ENCODE data around the gene GNAQ. TPM values are rescaled to one million over a fixed set of nuclear protein-coding genes. Genes with fewer than 3 reads are reported as not detected.

The GNAQ gene
- total RNA-seq, 1 donor from 2014 or later, result 16.2 TPM

DNA sequence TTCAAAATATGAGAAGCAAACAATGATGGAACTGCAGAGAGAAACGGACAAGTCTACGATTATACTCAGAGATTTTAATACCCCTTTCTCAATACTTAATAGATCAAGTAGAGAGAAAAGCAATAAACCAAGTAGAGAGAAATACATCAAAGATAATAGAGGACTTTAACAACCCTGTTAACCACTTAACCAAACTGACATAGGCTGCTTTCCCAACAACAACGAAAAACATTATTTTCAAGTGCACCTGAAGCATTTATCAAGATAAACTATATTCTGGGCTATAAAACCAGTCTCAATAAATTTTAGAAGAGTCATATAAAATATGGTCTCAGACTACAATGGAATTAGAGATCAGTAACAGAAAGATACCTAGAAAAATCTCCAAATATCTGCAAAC lies 67.4 kb downstream of the GNAQ start:
- Histone ChIP-seq H3K27ac (ENCODE audit: low read depth, low read length) (no peak overlapping the region), H3K9ac (ENCODE audit: low read depth in 1 of 3, low read length in 3 of 3) (no peak overlapping the region), H3K9me3 (ENCODE audit: control insufficient read depth in 3 of 3, low read length in 3 of 3) (no peaks in the 10 kb centered on the region), H3K27me3 (ENCODE audit: control insufficient read depth in 3 of 3, insufficient read depth in 3 of 3, low read length in 3 of 3) (no peaks in the 10 kb centered on the region), H3K4me3 (ENCODE audit: low read length in 3 of 3) (no peak overlapping the region), H3K4me1 (ENCODE audit: control insufficient read depth in 3 of 3, insufficient read depth in 3 of 3, low read length in 3 of 3) (peaks cover 3 to 10% (median 5%) of the 10 kb centered on the region in 3 donors), H3K36me3 (ENCODE audit: control insufficient read depth in 3 of 3, insufficient read depth in 3 of 3, low read length in 3 of 3) (no peaks in the 10 kb centered on the region)

DNA sequence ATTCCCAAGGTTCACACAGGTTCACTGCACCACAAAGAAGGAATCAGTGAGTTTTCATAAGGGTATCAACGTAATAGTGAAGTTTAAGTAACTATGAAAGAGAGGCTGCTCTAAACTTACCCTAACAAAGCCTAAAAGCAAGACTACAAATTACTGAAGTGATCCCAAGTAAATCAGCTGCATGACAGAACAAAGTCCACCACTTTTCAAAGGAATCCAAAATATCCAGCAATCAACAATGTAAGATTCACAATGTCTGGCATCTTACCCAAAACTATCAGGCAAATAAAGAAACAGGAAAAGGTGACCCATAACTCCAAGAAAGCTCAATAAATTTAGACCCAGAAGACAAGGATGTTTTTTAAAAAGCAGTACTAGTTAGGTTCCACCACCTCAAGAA lies 70.1 kb downstream of the GNAQ start:
- Histone ChIP-seq H3K9ac (ENCODE audit: low read depth in 1 of 3, low read length in 3 of 3) (no peak overlapping the region), H3K9me3 (ENCODE audit: control insufficient read depth in 3 of 3, low read length in 3 of 3) (no peaks in the 10 kb centered on the region), H3K27me3 (ENCODE audit: control insufficient read depth in 3 of 3, insufficient read depth in 3 of 3, low read length in 3 of 3) (no peaks in the 10 kb centered on the region), H3K27ac (ENCODE audit: low read depth, low read length) (no peak overlapping the region), H3K4me1 (ENCODE audit: control insufficient read depth in 3 of 3, insufficient read depth in 3 of 3, low read length in 3 of 3) (peaks cover 3 to 10% (median 5%) of the 10 kb centered on the region in 3 donors), H3K36me3 (ENCODE audit: control insufficient read depth in 3 of 3, insufficient read depth in 3 of 3, low read length in 3 of 3) (no peaks in the 10 kb centered on the region), H3K4me3 (ENCODE audit: low read length in 3 of 3) (no peak overlapping the region)

DNA sequence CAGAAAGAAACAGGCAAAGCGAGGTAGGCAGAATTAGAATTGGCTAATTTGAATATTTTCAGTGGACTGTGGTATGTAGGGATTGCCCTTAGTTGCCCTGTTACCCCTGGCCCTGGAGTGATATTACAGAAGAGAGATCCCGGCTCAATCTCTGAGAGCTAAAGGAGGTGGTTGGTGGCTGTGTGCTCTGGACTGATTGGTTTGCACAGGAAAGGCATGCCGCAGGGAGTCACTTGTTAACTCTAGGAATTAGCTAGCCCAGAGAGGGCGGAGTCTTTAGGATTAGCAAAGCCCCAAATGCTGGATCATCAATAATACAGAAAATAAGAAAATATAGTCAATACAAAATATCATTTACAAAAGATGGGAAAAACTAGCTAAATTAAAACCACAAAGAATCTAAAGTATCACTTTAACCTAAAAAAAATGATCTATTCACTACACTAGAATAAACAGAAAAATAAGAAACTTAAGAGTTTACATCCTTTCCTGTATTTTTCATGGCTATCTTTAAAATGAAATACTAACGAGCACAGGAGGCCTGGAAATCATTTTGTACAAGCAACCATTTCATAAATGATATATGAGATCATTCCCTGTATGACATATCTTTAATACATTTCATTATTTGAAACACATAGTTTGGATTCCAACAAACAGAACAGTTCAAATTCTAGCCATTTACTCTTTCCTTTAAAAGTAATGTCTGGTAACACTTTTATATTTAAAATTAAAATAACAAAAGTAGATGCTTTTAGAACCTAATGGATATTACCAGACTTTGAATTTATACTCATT lies 71.1 kb downstream of the GNAQ start:
- Histone ChIP-seq H3K4me1 (ENCODE audit: control insufficient read depth in 3 of 3, insufficient read depth in 3 of 3, low read length in 3 of 3) (peaks cover 3 to 10% (median 5%) of the 10 kb centered on the region in 3 donors), H3K9ac (ENCODE audit: low read depth in 1 of 3, low read length in 3 of 3) (no peak overlapping the region), H3K36me3 (ENCODE audit: control insufficient read depth in 3 of 3, insufficient read depth in 3 of 3, low read length in 3 of 3) (no peaks in the 10 kb centered on the region), H3K27me3 (ENCODE audit: control insufficient read depth in 3 of 3, insufficient read depth in 3 of 3, low read length in 3 of 3) (no peaks in the 10 kb centered on the region), H3K9me3 (ENCODE audit: control insufficient read depth in 3 of 3, low read length in 3 of 3) (no peaks in the 10 kb centered on the region), H3K27ac (ENCODE audit: low read depth, low read length) (no peak overlapping the region), H3K4me3 (ENCODE audit: low read length in 3 of 3) (no peak overlapping the region)

DNA sequence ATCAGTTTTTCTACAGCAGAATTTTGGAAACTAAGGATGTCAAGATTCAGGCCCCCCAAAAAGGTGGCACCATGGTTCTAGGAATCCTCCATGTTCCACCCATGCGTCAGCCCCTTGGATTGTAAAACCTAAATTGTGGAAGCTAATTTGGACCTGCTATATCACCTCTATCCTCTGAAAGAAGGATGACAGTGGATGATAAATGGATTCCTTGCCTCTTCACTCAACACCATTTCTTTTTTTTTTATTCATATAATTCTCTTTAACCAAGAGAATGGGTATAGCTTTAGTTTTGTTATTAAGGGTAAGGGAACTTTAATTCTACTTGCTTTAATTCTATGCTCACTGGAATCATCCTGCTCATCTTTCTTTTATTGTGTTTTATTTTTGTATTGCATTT lies 71.8 kb downstream of the GNAQ start:
- Histone ChIP-seq H3K9me3 (ENCODE audit: control insufficient read depth in 3 of 3, low read length in 3 of 3) (no peaks in the 10 kb centered on the region), H3K4me1 (ENCODE audit: control insufficient read depth in 3 of 3, insufficient read depth in 3 of 3, low read length in 3 of 3) (peaks cover 3 to 10% (median 7%) of the 10 kb centered on the region in 3 donors), H3K36me3 (ENCODE audit: control insufficient read depth in 3 of 3, insufficient read depth in 3 of 3, low read length in 3 of 3) (no peaks in the 10 kb centered on the region), H3K4me3 (ENCODE audit: low read length in 3 of 3) (no peak overlapping the region), H3K27ac (ENCODE audit: low read depth, low read length) (no peak overlapping the region), H3K9ac (ENCODE audit: low read depth in 1 of 3, low read length in 3 of 3) (no peak overlapping the region), H3K27me3 (ENCODE audit: control insufficient read depth in 3 of 3, insufficient read depth in 3 of 3, low read length in 3 of 3) (no peaks in the 10 kb centered on the region)

DNA sequence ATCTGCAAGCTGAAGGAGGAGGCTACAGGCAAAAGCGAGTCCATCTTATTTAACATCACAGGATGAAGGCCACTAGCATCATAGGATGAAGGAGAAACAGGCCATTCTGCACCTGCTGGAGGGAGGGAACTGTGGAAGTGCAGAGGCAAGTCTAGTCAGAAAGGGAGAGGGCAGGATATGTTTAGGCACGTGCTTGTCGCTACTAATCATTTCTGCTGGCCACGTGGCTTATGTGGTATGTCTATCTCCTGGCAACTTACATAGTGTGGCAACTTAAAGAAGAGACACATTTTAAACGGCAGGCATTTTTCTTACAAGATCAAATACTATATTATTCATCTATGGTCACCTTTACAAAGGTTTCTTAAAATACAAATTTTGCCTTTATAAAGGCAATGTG lies 74.0 kb downstream of the GNAQ start:
- no peak overlapping the region for H3K9ac ChIP-seq (ENCODE audit: low read depth in 1 of 3, low read length in 3 of 3)
- no peaks in the 10 kb centered on the region for H3K27me3 ChIP-seq (ENCODE audit: control insufficient read depth in 3 of 3, insufficient read depth in 3 of 3, low read length in 3 of 3)
- H3K4me3 ChIP-seq (ENCODE audit: low read length in 3 of 3), result no peak overlapping the region
- H3K27ac ChIP-seq (ENCODE audit: low read depth, low read length), result no peak overlapping the region
- H3K4me1 ChIP-seq (ENCODE audit: control insufficient read depth in 3 of 3, insufficient read depth in 3 of 3, low read length in 3 of 3), result peaks cover 14 to 25% (median 23%) of the 10 kb centered on the region in 3 donors
- no peaks in the 10 kb centered on the region for H3K36me3 ChIP-seq (ENCODE audit: control insufficient read depth in 3 of 3, insufficient read depth in 3 of 3, low read length in 3 of 3)
- H3K9me3 ChIP-seq (ENCODE audit: control insufficient read depth in 3 of 3, low read length in 3 of 3), result no peaks in the 10 kb centered on the region

DNA sequence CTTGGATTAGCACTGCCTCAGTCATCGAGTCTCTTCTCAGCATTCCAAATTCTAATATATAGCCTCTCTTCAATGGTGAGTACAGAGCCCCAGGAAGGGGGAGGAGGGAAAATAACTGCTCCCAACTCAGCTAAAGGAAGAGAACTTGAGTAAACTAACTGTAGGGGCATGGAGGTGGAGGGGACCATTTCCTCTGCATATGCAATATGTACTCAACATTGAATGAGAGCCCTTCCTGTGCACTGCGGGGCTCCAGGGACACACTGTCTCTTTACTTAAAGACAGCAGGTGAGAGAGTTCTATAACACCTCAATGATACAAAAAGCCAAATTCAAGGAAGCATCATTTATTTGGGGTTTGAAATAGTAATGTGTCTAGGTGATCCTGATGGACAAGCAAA lies 75.1 kb downstream of the GNAQ start:
- peaks cover 18 to 27% (median 25%) of the 10 kb centered on the region in 3 donors for H3K4me1 ChIP-seq (ENCODE audit: control insufficient read depth in 3 of 3, insufficient read depth in 3 of 3, low read length in 3 of 3)
- no peak overlapping the region for H3K27ac ChIP-seq (ENCODE audit: low read depth, low read length)
- H3K9me3 ChIP-seq (ENCODE audit: control insufficient read depth in 3 of 3, low read length in 3 of 3), result no peaks in the 10 kb centered on the region
- H3K4me3 ChIP-seq (ENCODE audit: low read length in 3 of 3), result no peak overlapping the region
- no peaks in the 10 kb centered on the region for H3K36me3 ChIP-seq (ENCODE audit: control insufficient read depth in 3 of 3, insufficient read depth in 3 of 3, low read length in 3 of 3)
- H3K9ac ChIP-seq (ENCODE audit: low read depth in 1 of 3, low read length in 3 of 3), result no peak overlapping the region
- H3K27me3 ChIP-seq (ENCODE audit: control insufficient read depth in 3 of 3, insufficient read depth in 3 of 3, low read length in 3 of 3), result no peaks in the 10 kb centered on the region

DNA sequence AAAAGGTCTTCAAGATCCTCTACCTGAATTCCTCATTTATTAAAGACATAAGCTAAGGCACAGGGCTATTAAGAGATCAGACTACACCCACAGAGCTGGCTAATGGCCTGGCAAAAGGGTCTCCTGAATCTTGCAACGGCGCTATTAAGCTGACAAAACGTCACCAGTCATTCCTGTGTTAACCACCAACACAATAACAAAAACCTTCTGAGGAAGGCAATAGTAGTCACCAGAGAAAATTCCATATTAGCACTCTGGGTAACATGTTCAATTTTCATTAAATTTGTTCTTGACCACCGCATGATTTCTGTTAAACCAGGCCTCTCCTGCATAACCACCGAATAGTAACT lies 77.0 kb downstream of the GNAQ start:
- no peak overlapping the region for H3K27ac ChIP-seq (ENCODE audit: low read depth, low read length)

DNA sequence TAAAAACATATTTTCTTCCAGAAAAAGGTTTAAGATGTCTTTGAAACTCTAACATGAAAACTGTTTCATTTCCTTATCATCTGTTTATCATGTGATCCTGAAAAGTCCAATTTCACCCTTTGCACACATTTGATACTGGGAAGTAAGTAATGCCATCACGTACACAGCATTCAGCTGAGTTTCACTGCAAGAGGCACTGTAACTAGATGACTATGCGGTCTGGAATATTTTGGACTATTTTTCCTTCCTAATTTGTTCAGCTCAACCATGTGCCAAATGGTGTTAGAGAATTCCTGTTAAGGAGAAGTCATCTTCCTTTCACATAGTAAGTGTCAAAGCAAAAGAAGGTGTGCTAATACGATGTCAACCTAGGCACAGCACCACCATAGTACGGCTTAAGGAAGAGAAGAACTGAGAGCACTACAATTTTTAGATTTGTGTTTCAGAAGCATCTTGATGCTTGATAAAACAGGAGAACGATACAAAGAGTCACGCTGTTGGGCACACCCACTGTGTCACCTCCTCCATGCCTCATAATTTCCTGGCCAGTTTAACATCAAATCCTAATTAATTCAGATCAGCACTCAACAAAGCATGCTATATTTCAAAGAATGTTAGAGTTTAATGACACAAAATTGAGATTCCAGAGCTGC lies 77.5 kb downstream of the GNAQ start:
- peak overlapping the region in 1 of 3 donors; percentile 33 for H3K4me3 ChIP-seq (ENCODE audit: low read length in 3 of 3)
- no peaks in the 10 kb centered on the region for H3K9me3 ChIP-seq (ENCODE audit: control insufficient read depth in 3 of 3, low read length in 3 of 3)
- H3K36me3 ChIP-seq (ENCODE audit: control insufficient read depth in 3 of 3, insufficient read depth in 3 of 3, low read length in 3 of 3), result no peaks in the 10 kb centered on the region
- H3K27ac ChIP-seq (ENCODE audit: low read depth, low read length), result no peak overlapping the region
- no peak overlapping the region for H3K9ac ChIP-seq (ENCODE audit: low read depth in 1 of 3, low read length in 3 of 3)
- peaks cover 18 to 29% (median 22%) of the 10 kb centered on the region in 3 donors for H3K4me1 ChIP-seq (ENCODE audit: control insufficient read depth in 3 of 3, insufficient read depth in 3 of 3, low read length in 3 of 3)
- no peaks in the 10 kb centered on the region for H3K27me3 ChIP-seq (ENCODE audit: control insufficient read depth in 3 of 3, insufficient read depth in 3 of 3, low read length in 3 of 3)

More for the DNA sequence above, 77.0 kb downstream of the GNAQ start:
- H3K27me3 ChIP-seq (ENCODE audit: control insufficient read depth in 3 of 3, insufficient read depth in 3 of 3, low read length in 3 of 3), result no peaks in the 10 kb centered on the region
- H3K36me3 ChIP-seq (ENCODE audit: control insufficient read depth in 3 of 3, insufficient read depth in 3 of 3, low read length in 3 of 3), result no peaks in the 10 kb centered on the region
- no peak overlapping the region for H3K9ac ChIP-seq (ENCODE audit: low read depth in 1 of 3, low read length in 3 of 3)
- H3K4me1 ChIP-seq (ENCODE audit: control insufficient read depth in 3 of 3, insufficient read depth in 3 of 3, low read length in 3 of 3), result peaks cover 18 to 25% (median 19%) of the 10 kb centered on the region in 3 donors
- H3K9me3 ChIP-seq (ENCODE audit: control insufficient read depth in 3 of 3, low read length in 3 of 3), result no peaks in the 10 kb centered on the region
- H3K4me3 ChIP-seq (ENCODE audit: low read length in 3 of 3), result no peak overlapping the region

DNA sequence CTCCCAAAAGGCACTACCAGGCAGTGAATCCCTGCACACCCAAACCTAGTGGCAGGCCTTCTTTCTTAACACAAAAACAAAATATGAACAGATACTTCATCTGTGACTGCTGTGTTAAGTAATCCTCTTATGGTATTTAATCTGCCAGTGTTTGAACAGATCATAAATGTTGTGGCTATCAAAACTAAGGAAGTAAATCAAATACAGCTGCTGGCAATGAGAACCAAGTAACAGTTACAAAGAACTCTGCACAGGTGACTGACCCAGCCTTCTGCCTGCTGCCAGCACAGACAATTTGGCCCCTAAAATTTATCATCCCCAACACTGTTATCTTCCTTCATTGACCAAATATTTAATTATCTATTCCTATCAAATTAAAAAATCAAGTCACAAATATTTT lies 78.0 kb downstream of the GNAQ start:
- no peak overlapping the region for H3K9ac ChIP-seq (ENCODE audit: low read depth in 1 of 3, low read length in 3 of 3)
- no peaks in the 10 kb centered on the region for H3K9me3 ChIP-seq (ENCODE audit: control insufficient read depth in 3 of 3, low read length in 3 of 3)
- no peaks in the 10 kb centered on the region for H3K36me3 ChIP-seq (ENCODE audit: control insufficient read depth in 3 of 3, insufficient read depth in 3 of 3, low read length in 3 of 3)
- H3K4me3 ChIP-seq (ENCODE audit: low read length in 3 of 3), result no peak overlapping the region
- no peaks in the 10 kb centered on the region for H3K27me3 ChIP-seq (ENCODE audit: control insufficient read depth in 3 of 3, insufficient read depth in 3 of 3, low read length in 3 of 3)
- peaks cover 20 to 30% (median 25%) of the 10 kb centered on the region in 3 donors for H3K4me1 ChIP-seq (ENCODE audit: control insufficient read depth in 3 of 3, insufficient read depth in 3 of 3, low read length in 3 of 3)
- H3K27ac ChIP-seq (ENCODE audit: low read depth, low read length), result peak overlapping the region; percentile 29

DNA sequence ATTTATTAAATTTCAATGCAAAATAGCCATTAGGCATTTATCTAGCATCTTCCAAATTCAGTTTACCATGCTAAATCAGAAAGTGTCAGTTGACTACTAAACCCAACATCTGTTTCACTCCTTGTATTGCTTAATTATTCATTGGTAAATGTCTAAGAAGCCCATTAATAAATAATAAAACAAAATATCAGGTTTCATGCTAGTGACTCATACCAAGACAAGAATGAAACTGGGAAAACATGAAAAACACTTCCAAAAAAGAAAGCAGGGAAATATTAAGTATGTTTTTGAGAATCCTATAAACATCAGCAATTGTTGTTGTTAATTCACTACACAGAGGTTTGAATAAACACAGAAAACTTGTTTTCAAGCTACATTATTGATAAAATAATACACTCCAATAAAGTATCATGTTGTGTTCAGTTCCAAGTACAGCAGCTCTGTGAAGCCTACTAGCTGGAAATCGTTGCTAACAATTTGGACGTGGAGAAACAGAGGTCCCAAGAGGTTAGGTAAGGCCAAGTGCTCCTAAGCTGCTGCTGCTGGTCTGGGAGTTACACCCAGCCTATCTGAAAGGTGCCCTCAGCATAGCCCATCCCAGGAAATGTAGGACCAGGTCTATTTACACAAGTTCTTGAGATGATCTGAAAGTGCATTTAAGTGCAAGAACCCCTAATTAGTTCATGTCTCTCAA lies 78.8 kb downstream of the GNAQ start:
- Histone ChIP-seq H3K27me3 (ENCODE audit: control insufficient read depth in 3 of 3, insufficient read depth in 3 of 3, low read length in 3 of 3) (no peaks in the 10 kb centered on the region), H3K9ac (ENCODE audit: low read depth in 1 of 3, low read length in 3 of 3) (no peak overlapping the region), H3K27ac (ENCODE audit: low read depth, low read length) (peak overlapping the region; percentile 29), H3K36me3 (ENCODE audit: control insufficient read depth in 3 of 3, insufficient read depth in 3 of 3, low read length in 3 of 3) (no peaks in the 10 kb centered on the region), H3K4me1 (ENCODE audit: control insufficient read depth in 3 of 3, insufficient read depth in 3 of 3, low read length in 3 of 3) (peaks cover 23 to 30% (median 25%) of the 10 kb centered on the region in 3 donors), H3K4me3 (ENCODE audit: low read length in 3 of 3) (no peak overlapping the region), H3K9me3 (ENCODE audit: control insufficient read depth in 3 of 3, low read length in 3 of 3) (no peaks in the 10 kb centered on the region)
